GM18868 (cell line): ENCODE data around the gene LYZ.

ENCODE experiments used
- ATAC-seq: cut with Tn5 transposase; IDR thresholded peaks from one replicate; pipeline ENCODE4 v1.9.1; 2021; ENCODE audit warnings: mild to moderate bottlenecking, moderate library complexity; ENCODE audit not compliant: unreplicated experiment

The LYZ gene

DNA sequence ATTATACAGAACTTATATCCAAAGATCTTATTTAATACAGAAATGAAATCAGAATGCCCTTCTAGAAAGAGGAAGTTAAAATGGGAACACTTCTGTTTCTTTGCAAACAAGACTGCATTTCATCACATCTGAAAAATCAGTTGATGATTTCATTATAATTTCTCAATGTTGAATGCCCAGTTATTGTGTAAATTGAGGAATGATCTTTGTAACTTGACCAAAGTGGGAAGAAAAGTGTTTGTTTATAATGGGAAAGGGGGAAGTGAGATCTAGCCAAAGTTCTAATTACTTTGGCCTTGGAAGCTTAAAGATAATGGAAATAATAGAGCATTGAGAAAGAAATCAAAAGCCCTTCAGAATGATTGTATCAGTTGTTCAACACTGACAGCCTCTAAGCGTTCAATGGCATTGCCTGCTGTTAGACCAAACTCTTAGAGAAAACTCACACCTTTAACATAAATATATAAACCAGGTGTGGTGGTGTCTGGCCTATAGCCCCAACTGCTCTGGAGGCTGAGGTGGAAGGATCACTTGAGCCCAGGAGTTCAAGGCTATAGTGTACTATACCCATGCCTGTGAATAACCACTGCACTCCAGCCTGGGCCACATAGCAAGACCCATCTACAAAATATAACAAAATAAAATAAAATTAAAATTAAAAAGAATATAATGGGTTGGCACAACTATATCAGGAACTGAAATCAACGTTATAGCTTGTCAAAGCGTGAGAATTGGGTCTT is 9.9 kb upstream of the LYZ start:
- ATAC-seq = no peak

DNA sequence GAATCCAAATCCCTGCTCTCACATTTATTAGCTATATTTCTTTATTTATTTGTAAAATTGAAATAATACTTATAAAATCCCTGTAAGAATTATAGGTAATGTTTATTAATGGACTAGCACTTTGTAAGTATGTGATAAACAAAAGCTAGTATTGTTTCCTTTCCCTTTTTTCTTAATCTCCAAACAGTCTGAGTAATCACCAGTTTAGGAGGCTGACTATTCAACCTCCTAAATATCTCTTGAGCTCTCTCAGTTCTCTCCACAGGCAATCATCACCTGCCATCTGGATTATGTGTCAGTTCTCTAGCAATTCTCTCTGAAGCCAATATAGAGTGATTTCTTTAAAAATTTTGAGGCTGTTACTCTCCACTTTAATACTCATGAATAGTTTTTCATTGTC is 9.2 kb upstream of the LYZ start:
- no peak for ATAC-seq

DNA sequence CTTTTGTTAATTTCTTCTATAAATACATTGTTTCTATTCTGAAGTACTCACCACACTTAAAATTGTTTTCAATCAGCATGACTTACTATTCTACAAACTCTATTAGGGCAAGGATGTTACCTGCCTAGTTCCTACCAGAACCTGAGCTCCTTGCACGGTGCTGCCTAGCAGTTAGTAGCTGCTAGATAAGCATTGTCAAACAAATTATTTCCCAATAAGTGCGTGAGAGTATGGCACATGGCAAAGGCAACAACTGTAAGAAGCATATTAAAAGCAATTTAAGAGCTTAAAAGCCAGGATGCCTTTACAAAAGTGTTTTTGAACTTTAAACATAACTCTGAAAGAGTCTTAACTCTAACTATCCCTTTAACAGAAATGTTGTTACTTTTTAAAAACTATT is 8.2 kb upstream of the LYZ start:
- no peak for ATAC-seq

DNA sequence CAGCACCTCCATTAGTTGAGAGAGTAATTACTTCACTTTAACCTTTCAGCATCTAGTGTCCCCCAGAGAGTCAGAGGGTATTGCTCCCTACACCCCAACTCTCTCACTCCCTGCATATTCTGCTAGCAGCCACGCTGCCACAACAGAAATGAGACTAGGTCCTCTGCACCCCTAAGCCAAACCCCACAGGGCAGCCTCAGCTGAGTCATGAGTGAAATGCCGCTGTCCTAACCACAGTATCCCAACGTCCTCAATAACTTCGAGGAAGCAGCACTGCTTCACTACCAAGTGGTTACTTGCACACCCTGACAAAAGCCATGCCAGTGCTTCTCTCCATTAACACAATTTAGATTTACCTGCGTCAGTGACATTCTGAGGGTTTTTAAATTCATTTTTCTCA is 6.9 kb upstream of the LYZ start:
- ATAC-seq = no peak

DNA sequence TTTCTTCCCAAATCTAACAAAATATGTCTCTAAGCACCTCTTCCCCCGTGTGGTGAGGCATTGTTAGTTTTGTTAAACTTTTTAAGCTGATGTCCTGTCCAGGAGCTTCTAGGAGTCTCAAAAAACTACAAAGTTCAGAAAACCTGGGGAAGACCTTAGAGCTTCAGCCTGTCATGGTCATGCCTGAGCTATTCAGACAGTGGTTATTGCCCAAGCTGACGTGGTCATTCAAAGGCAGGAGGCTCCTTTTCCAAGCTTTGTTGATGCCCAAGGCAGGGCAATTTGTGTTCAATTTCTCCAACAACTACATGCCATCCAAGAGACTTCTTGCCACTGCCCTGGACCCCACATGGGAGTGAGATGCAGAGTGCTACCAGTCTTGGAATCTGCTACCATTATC is 5.8 kb upstream of the LYZ start:
- no peak for ATAC-seq

DNA sequence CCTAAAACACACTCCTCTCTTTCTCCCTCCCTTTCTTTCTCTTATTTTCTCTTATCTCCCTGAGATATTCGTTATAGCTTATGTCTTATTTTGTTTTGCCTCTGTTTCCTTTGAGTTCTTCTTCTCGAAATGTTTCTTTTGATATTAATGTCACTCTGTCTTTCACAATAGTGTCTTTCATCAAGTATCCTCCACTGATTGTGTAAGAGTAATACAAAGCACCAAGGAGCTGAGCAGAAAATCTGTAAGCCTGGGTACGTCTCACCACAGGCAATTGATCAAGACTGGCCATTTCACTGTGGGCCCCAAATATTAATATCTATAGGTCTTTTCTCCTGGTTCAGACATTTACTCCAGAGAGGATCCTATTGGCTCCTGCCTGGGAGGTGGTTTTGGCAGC is 4.8 kb upstream of the LYZ start:
- ATAC-seq = no peak

DNA sequence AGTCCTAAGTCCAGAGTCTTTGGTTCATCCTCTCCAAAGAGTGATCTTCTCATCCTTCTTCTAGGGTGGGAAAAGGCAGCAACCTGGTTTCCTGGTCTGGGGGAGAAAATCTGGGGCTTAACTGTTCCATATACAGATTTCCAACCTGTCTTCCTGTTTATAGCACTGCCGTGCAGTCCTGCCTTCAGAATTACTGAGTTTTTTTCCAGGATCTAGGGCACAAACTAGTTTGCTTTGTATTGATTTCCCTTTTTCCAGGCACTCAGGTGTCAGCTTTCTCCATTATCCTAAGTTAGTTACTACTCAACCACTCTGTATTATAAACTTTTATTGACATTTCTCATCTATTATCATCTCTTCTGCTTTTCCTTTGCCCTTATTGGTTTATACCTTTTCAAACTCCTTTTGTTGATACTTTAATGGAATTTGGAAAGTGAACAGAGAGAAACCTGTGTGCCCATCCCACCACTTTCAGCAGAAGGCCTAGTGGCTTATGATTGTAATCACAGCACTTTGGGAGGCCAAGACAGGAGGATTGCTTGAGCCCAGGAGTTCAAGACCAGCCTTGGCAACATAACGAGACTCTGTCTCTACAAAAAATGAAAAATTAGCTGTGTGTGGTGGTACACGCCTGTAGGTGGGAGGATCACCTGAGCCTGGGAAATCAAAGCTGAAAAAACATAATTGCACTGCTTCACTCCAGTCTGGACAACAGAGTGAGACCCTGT is 4.1 kb upstream of the LYZ start:
- ATAC-seq = no peak

DNA sequence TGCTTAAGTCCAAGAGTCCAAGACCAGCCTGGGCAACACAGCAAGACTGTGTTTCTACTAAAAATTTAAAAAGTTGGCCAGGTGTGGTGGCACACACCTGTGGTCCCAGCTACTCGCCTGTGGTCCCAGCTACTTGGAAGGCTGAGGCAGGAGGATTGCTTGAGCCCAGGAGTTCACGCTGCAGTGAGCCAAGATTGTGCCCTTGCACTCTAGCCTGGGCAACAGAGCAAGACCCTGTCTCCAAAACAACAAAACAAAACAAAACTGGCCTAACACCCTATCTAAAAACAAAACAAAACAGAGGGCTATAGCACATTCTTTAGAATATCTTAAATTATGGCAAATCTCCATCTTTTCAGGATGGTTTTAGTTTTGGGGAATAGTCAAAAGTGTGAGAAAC is 3.1 kb upstream of the LYZ start:
- ATAC-seq = no peak

DNA sequence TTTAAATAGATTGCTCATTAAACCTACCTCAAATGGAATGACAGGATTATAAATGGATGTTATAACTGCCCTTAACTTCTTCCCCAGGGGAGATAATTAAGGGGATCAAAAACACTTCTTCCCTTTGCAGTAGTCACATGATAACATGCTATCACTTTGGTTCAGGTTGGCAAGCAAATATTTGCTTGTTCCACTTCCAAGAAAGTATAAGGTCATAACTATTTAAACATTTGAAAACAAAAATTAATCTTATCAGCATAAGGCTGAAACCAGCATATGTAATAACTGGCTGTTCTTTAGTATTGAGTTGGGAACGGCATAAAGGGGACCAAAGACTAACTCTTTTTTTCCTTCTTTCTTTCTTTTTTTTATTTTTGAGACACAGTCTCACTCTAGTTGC is 2.4 kb upstream of the LYZ start:
- ATAC-seq = no peak

DNA sequence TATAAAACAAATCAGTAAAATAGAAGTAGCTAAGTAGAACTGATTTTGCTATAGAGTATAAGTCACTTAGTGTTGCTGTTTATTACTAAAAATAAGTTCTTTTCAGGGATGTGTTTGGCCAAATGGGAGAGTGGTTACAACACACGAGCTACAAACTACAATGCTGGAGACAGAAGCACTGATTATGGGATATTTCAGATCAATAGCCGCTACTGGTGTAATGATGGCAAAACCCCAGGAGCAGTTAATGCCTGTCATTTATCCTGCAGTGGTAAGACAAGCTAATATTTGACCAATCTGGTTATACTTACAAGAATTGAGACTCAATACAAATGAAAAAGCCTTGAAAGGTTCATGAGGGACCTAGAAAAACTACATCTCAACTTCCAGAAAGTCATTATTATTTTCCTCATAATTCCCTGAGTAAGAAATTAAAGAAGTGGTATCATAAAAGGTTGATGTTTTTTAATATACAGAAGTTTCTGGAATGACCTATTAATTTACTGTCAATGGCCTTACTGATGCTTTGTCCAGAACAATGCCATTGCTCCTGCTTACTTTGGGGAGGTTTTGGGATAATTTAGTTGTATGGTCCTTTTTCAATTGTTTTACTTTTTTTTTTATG is 1.9 kb downstream of the LYZ start:
- no peak for ATAC-seq

DNA sequence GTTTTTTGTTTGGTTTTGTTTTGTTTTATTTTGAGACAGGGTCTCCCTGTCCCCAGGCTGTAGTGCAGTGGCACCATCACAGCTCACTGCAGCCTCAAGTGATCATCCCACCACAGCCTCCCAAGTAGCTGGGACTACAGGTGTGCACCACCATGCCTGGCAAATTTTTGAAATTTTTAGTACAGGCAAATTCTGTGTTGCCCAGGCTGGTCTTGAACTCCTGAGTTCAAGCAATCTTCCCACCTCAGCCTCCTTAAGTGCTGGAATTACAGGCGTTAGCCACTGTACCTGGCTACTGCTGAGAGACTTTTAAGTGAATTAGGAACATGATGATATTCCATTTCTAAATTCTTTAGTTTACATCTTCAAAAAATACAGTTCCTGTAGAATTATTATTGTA is 2.6 kb downstream of the LYZ start:
- no peak for ATAC-seq

DNA sequence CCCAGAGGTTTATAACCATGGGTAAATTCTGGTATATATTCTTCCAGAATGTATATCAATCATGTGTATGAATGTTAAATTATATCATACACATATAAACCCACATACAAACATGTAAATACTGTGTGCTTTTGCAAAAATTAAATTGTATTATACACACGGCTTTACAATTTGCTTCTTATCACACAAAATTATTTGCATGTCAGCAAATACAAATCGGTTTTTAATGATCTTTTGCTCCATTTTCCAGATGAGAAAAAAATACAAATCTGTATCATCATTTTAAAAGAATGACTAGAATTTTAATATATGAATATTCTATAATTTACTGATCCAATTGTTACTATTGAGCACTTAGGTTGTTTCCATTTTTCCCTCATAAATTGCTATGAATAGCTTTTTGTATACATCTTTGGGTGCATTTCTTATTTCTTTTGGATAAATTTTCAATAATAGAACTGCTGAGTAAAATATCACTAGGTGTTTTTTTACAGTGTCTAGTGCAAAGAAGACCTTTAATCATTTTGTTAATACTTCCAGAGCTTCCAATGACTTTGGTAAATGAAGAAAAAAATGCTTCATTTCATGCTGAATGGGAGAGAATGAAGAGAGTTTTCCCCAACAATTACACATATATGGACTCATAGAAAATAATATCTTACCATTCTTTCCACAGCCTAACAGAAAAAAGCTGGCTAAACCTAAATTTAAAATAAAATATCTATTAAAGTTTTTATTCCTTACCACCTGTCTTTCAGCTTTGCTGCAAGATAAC is 3.5 kb downstream of the LYZ start:
- ATAC-seq = no peak

DNA sequence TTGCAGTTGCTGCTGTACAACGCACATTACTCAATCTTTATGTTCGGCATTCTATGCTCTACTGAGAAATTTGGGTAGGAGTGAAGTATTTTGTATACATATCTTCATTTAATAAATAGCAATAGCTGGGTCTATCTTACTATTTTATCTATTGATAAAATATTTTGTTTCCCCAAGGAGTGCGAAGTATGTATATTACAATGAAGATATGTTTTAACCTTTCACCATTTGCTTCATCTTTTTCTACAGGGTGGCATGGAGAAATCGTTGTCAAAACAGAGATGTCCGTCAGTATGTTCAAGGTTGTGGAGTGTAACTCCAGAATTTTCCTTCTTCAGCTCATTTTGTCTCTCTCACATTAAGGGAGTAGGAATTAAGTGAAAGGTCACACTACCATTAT is 4.7 kb downstream of the LYZ start:
- no peak for ATAC-seq

DNA sequence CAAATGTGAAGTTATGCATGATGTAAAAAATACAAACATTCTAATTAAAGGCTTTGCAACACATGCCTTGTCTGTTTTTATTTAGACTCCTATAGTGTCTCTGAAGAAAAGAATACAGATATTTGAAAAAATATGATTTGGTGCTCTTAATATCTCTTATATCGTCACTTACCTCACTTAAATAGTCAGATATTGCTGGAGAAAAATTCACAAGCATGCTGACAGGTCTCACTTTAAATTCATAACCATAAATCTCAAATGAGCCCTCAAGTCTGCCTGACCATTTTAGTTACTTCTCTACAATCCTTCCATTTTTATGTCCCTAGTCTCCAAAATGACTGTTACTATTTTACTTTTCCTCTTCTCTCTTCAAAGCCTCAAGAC is 6.0 kb downstream of the LYZ start:
- no peak for ATAC-seq

DNA sequence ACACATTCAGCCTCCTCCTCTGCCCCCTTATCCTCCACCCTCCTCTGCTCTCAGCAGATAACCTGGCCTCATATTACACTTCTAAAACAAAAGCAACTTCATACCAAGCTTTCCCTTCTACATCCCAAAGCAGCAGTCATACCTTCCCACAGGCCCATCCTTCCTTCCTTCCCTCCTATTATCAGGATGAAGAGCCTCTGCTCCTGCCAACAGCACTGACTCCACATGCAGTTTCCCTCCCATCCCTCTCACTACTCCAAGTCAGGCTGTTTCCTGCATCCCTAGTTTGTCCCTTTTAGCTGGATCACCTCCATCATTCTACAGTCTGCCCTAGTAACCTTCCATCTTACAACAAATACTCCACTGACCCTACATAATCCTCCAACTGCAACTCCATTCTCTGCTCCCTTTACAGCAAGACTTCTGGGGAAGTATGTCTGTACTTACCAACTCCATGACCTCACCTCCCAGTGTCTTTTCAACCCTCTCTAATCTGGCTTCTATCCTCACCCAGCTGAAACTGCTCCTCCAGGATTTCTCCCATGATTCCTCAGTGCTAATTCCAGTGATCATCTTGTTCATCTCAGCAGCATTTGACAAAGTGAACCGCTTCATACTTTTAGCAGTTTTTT is 6.5 kb downstream of the LYZ start:
- ATAC-seq = no peak

DNA sequence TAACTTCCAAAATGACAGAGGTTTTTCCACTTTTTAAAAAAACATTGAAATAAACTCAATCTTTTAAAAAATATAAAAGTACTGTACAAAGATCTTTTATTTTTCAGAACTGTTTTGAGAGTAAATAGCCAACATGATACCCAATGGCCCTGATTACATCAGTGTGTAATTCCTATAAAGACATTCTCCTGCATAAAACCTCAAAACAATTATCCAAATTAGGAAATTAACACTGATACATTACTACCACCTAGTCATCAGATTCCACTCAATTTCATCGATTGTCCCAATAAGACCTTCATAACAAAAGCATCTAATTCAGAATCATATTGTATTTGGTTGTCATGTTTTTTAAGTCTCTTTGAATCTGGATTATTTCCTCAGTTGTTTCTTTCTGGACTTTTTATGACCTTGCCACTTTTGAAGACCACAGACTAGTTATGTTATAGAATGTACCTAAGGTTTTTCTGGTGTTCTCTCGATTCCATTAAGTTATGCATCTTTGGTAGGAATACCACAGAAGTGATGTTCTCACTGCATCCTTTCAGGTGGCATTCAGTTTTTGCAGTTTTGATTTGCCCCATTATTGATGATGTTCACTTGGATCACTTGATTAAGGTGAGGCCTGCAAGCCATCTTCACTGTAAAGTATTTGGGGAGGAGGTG is 7.3 kb downstream of the LYZ start:
- no peak for ATAC-seq

DNA sequence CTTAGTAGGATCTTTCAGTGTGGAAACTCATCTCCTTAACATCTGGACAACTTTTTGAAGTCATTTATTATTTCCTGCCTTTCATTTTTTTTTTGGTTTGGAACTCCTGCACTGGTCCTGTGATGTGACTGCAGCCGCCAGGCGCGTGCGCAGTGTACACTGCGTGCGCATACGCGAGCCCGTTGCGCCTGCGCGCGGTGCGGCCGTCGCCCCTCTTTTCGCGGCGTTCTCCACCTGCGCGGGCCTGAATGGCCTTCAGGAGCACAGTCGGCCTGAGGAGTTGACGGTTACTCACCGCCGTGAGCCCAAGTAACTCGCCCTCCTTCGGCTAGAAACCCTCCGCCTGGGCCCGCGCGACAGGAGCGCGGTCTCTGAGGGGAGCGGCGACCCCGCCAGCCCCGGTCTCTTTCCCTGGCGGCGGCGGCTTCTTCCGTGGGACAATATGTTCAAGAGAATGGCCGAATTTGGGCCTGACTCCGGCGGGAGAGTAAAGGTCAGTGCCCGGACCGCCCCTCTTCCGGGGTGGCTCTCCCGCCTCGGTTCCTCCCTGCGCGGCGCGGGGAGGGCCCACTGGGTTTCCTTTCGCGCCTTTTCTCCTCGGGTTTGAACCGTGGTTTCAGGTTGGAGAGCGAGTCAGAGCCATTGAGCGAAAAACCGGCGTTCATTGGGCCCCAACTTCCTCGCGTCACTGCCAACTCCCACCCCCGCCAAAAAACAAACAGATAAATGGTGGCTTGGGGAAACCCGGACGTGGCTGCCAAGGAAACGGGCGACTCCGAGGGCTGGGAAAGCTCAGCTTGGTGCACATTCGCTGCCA is 11.6 kb downstream of the LYZ start, which contains the start of gene YEATS4:
Gene YEATS4 (plus strand): TSS at position 213 of the 817 bp plus-strand sequence. CDS start 230 bp downstream, at position 443.
- ATAC-seq = peak; percentile 81

DNA sequence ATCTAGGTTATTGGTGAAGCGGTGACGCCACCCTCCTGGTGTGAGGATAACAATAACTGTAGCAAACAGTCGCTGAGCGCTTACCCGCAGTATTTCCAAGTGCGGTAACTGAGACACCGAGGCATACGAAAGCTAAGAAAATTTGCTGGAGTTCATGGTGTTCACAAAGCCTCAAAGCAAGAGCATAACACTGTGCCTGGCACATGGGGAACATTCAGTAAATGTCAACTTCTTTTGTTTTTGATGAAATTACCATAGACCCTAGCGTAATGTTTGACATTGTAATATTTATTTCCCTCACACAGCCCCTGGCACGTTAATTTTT is 12.1 kb downstream of the LYZ start:
- no peak for ATAC-seq

DNA sequence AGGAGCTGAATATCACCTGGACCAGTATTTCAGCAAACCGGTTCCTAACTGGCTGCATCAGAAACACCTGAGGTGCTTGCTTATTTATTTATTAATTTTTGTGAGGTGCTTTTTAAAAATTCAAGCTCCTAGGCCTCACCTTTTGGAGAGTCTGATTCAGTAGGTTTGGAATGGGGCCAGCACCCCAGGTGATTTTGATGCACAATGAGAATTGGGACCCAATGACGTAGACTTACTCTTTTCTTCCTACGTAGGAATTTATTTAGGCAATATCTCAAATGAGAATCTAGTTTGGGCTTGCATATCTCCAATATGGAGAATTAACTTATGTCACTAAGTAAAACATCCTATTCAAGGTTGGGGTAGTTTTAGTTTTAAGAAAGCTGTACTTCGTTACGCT is 18.6 kb downstream of the LYZ start:
- no peak for ATAC-seq

DNA sequence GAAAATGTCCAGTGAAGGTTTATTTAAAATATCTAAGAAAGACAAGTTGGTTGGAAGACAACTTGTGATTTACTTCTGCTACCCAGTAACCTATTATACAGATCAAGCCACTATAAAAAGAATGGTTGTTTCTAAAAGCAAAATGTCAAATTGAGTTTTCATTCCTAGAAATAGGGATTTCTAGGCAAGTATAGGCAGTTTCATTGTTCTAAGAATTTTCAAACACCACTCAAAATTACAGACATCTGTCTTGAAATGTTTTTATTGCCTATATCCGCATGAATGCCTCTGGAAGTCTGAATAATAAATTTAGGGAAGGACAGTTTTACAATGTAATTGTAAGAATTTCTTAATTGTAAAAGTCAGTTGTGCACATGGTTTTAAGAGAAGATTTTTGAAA is 20.0 kb downstream of the LYZ start:
- ATAC-seq = no peak
